Bone marrow (tissue), 2 donors: ENCODE results near the gene CUX1.
"Not testable (repeated sequence)": the region's sequence is repeated elsewhere in the genome, so short reads cannot be mapped to it uniquely, and the experiment has no call there.

ENCODE experiments used
- DNase-seq, 2 donors: peaks; one replicate each; lab custom pipeline; 2025; lab: John Stamatoyannopoulos, UW

CUX1 gene

GRCh38 chr7:101792682-101793071 is 24.7 kb upstream of the CUX1 start:
- not testable (repeated sequence) for DNase-seq

DNA sequence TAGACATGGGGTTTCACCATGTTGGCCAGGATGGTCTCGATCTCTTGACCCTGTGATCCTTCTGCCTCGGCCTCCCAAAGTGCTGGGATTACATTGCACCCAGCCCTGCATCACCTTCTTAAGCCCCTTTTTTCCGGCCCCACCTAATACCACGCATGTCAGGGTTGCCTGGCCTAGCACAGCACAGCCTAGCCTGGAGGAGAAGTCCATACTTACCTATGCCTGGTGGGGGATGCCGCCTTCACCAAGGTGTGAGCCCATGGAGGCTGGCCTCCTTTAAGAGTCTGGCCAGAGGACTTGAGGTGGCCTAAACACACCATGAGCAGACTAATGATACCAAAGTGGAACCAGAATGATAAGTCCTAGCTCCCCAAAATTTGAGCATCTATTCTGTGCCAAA is 22.0 kb upstream of the CUX1 start:
- DNase-seq, result no peak

DNA sequence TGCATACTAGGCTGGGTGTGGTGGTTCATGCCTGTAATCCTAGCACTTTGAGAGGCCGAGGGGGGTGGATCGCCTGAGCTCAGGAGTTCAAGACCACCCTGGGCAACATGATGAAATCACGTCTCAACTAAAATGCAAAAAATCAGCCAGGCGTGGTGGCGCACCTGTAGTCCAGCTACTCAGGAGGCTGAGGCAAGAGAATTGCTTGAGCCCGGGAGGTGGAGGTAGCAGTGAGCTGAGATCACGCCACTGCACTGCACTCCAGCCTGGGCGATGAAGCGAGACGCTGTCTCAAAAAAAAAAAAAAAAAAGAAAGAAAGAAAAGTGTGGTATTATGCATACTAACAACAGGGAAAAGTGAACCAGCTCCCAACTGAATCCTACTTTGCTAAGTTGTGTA is 19.3 kb upstream of the CUX1 start:
- DNase-seq, result not testable (repeated sequence)

GRCh38 chr7:101803203-101804087 is 14.0 kb upstream of the CUX1 start:
- DNase-seq, result no peak

GRCh38 chr7:101804088-101804963 is 13.1 kb upstream of the CUX1 start:
- DNase-seq, result no peak

DNA sequence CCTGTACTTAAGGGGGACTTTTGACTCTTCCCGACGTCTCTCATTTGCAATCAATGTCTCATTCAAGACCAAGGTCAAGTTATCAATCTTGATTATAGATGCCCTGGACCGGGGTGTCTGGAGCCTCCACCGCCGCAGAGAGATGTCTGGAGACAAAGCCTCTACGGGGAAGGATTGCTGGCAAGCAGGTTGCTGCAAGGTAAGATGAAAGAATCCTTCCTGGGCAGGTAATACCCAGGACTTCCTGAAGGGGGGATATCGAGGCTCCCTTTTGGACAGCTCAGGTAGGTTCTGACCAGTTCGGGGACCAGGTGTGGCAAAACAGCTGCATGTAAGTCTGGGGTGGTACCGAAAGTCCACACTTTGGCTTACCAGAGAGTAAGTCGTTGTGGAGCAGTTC is 12.5 kb upstream of the CUX1 start:
- no peak for DNase-seq

DNA sequence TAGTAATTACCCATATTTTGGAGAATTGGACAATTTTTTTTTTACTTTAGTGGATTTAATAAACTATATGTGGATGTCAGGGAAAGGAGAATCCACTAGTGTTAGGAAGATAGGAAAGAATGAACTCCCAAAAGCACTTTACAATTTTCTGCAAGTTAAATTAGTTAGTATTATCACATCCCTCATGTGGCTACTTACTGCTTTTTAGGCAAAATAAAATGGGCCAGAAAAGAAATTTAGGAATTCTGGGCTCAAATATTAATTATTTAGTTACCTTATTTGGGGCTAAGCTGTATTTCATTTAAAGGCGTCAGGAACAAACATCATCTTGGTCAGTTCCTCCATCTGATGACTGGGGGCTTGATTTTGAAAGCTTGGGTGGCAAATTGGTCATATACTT is 4.8 kb upstream of the CUX1 start:
- no peak for DNase-seq

DNA sequence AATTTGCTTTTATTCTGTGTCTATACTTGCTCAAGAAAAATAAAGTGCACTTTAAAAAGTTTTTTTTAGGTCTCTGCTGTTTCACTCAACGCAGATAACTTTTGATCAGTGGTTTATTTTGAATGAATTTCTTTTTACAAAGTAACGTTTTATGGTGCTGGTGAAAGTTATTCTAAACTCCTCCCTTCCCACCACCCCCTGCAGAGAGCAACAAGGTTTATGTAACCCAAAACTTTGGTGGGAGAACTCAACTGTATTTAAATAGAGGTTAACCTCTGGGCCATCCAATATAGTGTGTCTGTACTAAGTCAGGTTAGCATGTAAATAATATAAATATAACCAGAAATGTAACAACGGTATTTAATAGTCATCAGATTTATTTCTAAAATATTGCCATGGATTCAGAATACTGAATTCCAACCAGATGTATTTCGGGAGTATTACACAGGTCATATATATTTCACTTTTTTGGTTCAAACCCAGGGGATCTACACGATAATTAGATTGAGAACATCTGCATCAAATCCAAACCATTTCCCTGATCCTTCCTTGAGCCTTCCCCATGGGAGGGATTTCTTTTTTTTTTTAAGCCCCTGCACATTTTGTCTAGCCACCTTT is 3.9 kb upstream of the CUX1 start:
- DNase-seq, result no peak

GRCh38 chr7:101814081-101814990 is 3.1 kb upstream of the CUX1 start:
- DNase-seq, result peak in 1 of 2 donors; percentile 37

- DNase-seq, result peak in 1 of 2 donors; percentile 64
Measured at GRCh38 chr7:101814991-101815825, 2.2 kb upstream of the CUX1 start.

DNA sequence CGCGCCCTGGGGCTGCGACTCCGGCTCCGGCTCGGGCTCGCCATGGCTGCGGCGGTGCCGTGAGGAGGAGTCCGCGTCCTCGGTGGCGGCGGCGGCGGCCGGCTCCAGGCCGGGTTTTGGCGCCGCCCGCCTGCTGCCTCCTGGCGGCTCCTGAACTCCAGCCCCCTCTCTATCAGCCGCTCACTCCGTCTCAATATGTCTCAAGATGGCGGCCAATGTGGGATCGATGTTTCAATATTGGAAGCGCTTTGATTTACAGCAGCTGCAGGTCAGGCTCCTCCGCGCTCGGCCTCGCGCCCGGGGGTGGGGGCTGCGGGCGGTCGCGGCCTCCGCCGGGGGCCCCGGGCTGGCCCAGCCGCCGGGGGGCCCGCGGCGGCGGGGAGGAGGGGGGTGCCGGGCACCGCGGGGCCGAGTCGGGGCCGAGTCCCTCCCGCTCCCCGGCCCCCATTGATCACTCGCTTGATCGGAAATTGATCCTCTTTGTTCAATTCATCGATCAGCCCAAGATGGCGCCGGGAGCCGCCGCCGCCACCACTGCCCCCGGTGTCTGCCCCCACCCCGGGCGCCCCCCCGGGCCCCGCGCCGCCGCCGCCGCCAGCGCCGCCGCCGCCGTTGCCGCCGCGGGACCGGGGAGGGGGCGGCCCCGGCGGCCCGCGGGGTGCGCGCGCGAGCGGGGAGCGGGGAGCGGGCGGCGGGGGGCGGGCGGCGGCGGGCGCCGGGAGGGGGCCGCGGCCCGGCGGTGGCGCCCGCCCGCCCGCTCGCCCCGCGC is 1.4 kb upstream of the CUX1 start:
- DNase-seq, result peak; percentile 64 to 68

DNA sequence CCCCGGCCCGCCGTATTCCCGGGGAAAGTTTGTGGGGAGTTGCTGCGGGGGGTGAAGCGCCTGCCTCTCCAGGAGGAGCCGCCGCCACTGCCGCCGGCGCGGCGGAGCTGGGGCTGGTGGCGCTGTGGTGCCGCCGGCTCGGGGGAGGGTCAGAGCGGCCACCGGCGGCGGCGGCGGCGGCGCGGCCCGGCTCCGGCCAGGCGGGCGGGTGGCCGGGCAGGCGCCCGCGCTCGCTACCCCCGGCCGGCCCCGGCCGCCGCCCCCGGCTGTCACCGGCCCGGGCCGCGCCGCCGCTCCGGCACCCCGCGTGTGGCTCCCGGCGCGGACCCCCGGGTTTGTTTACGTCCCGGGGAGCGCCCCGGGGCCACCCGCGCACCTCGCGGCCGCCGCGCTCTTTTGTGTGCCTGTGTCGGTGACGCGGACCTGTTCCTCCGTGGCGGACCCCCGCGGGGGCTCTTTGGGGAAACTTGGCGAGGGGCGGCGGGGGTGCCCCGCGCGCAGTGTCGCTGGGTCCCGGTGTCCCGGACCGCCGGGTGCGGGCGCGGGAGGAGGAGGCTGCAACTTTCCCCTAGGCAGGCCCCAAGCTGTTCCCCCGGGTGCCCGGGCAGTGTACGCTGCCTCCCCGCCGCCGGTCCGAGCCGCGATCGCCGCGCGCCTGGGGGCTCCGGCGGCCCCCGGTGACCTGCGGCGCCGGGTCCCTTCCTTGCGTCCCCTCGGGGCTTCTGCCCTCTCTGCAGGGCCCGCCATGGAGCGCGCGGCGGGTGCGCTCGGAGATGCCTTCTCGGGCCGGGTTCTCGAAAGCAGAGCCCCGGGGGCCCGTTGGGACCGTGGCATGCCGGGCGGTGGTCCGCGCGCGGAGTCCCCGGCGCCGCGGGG is 593 bp upstream of the CUX1 start:
- DNase-seq, result no peak

GRCh38 chr7:101818287-101819071 is 1.1 kb downstream of the CUX1 start:
- DNase-seq, result no peak

GRCh38 chr7:101819183-101819582 is 1.8 kb downstream of the CUX1 start:
- no peak for DNase-seq

DNA sequence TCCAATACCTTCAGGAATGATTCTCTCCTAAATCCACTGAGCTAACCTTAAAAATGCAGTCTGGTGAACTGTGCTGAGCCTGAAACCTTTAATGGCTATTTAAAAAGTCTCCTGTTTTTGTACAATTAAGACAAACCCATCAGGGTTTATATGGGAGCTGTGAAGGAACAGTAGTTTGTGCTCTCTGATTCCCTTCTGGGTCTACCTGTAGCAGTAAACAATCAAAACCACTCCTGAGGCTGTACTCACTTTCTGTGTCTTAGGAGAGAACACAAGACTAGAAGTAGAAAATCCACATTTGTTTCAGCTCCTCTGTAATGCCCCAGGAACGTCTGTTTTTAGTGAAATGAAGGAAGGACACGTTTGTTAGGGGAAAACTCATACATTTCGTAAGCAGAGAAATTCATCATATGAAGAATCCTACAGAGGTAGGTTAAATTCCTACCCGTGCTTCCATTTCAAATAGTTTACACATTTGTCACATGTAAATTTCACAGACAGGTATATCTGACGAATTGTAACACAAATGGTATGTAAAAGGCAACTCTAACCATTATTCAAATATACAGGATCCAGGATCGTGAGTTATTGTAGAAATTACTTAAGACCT is 2.6 kb downstream of the CUX1 start:
- no peak for DNase-seq

- no peak for DNase-seq
Measured at GRCh38 chr7:101820703-101821102, 3.3 kb downstream of the CUX1 start.

DNA sequence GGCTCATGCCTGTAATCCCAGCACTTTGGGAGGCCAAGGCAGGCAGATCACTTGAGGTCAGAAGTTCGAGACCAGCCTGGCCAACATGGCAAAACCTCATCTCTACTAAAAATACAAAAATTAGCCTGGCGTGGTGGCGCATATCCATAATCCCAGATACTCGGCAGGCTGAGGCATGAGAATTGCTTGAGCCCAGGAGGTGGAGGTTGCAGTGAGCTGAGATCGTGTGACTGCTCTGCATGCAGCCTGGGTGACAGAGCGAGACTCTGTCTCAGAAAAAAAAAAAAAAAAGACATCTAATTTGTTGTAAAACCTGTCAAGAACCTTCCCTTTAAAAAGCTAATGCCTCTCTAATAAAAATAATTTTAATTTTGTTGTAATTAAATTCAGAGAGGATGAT is 5.2 kb downstream of the CUX1 start:
- not testable (repeated sequence) for DNase-seq

DNA sequence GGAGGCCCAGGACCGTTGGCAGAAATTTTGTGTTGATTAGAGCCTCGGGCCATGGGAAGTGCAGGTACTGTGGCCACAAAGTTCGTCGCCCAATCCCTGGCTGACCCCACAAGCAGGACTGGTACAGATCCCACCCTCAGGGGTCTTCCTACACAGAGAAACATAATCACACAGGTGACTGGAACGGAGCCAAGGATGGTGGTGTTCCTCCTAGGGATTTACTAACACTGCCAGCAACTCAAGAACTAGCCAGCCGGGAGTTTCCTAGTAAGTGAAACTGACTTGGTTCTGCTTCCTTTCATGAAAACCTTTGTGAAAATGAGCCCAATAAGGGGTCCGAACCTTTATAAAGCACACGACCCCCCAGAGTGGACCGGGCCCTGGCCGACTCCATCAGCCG is 5.7 kb downstream of the CUX1 start:
- no peak for DNase-seq
